ENCODE results near the gene ASIC3.

- TF ChIP-seq E2F6 (IDR thresholded peaks at IDR 0.05; ENCODE audit: borderline replicate concordance, low read depth) (no peak), POLR2A (IDR thresholded peaks at IDR 0.05; ENCODE audit: low read length) (no peak), SREBF2 (IDR thresholded peaks at IDR 0.05) (no peak), ZSCAN20 (CRISPR knock-in tag; IDR thresholded peaks at IDR 0.05) (no peak), HDAC2 (IDR thresholded peaks at IDR 0.05) (no peak), MAX (IDR thresholded peaks at IDR 0.05) (no peak), SMC3 (IDR thresholded peaks at IDR 0.05) (no peak), PHF8 (IDR thresholded peaks at IDR 0.05; ENCODE audit: borderline replicate concordance, low read depth) (no peak), EP300 (IDR thresholded peaks at IDR 0.05) (no peak)
- TF ChIP-seq, protein P1, sequence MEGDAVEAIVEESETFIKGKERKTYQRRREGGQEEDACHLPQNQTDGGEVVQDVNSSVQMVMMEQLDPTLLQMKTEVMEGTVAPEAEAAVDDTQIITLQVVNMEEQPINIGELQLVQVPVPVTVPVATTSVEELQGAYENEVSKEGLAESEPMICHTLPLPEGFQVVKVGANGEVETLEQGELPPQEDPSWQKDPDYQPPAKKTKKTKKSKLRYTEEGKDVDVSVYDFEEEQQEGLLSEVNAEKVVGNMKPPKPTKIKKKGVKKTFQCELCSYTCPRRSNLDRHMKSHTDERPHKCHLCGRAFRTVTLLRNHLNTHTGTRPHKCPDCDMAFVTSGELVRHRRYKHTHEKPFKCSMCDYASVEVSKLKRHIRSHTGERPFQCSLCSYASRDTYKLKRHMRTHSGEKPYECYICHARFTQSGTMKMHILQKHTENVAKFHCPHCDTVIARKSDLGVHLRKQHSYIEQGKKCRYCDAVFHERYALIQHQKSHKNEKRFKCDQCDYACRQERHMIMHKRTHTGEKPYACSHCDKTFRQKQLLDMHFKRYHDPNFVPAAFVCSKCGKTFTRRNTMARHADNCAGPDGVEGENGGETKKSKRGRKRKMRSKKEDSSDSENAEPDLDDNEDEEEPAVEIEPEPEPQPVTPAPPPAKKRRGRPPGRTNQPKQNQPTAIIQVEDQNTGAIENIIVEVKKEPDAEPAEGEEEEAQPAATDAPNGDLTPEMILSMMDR (IDR thresholded peaks at IDR 0.05): no peak
Measured at GRCh38 chr7:151066273-151066974, 18.1 kb downstream of the ASIC3 start.

All from A549 (cell line).